SH-SY5Y (cell line): ENCODE measurements around the gene SNTG2.

Experiments
- GATA2 ChIP-seq: IDR thresholded peaks from 2 replicates; pipeline ENCODE4 v1.6.1; 2011; ENCODE audit warnings: mild to moderate bottlenecking, low read depth, low read length
- GATA3 ChIP-seq: IDR thresholded peaks from 2 replicates; pipeline ENCODE4 v1.6.1; 2011; ENCODE audit warnings: low read depth, mild to moderate bottlenecking, low read length, moderate library complexity

GRCh38 chr2:1353124-1353523 is 402.5 kb downstream of the SNTG2 start:
- TF ChIP-seq GATA3 (no peak), GATA2 (no peak)
